Measurements from ENCODE around the gene PTPA. TPM values are rescaled to one million over a fixed set of nuclear protein-coding genes. Genes with fewer than 3 reads are reported as not detected.
A peak's percentile ranks its signal among the peaks of the same experiment; 100 is the strongest.

The PTPA gene
- total and polyA plus RNA-seq, 10 of the 15 experiments (the other 5 are each of a cell fraction or from before 2014, with no cell fraction given) = 1.6 to 111 (median 55.1) TPM

DNA sequence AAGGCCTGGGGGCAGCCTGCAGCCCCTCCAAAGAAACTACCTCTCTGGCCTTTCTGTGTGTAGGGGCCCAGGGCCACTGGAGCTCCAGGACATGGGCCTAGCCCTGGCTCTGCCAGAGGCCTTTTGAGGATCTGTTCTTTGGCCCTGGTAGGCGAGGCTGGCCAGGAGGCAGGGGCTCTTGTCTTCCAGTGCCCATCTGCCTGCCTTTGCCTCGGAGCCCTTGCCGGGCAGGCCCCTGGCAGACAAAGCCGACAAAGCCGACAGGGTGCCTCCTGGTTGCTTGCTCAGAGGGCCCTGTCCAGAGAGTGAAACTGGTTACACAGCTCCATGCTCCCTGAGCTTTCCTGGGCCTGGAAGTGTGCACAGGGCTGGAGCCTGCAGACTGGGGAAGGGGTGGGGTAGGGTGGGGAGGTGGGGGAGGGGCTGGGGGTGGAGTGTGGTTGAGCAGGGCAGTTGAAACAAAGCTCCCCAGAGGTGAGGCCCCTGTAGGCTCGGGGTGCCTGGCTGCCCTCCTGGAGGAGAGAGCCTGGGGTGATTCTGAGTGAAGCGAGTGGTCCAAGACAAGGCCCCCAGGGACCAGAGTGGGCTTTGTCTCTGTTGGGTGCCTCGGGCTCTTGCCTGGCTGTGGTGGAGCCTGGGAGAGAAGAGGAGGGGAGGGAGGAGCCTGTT lies 29.3 kb downstream of the PTPA start (continued):
- TF ChIP-seq, protein P1, sequence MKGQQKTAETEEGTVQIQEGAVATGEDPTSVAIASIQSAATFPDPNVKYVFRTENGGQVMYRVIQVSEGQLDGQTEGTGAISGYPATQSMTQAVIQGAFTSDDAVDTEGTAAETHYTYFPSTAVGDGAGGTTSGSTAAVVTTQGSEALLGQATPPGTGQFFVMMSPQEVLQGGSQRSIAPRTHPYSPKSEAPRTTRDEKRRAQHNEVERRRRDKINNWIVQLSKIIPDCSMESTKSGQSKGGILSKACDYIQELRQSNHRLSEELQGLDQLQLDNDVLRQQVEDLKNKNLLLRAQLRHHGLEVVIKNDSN (IDR thresholded peaks at IDR 0.05; ENCODE audit: borderline replicate concordance, extremely low read length, insufficient read depth, low read depth, low read length) = no peak
- no peak for TF ChIP-seq SP1 (IDR thresholded peaks at IDR 0.05; ENCODE audit: low read depth, low read length)
- TF ChIP-seq, protein P2, sequence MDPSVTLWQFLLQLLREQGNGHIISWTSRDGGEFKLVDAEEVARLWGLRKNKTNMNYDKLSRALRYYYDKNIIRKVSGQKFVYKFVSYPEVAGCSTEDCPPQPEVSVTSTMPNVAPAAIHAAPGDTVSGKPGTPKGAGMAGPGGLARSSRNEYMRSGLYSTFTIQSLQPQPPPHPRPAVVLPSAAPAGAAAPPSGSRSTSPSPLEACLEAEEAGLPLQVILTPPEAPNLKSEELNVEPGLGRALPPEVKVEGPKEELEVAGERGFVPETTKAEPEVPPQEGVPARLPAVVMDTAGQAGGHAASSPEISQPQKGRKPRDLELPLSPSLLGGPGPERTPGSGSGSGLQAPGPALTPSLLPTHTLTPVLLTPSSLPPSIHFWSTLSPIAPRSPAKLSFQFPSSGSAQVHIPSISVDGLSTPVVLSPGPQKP (IDR thresholded peaks at IDR 0.05; ENCODE audit: low read depth, low read length) = no peak
- no peak for TF ChIP-seq POLR2AphosphoS5 (IDR thresholded peaks at IDR 0.05; ENCODE audit: low read length)
- TF ChIP-seq POLR2A (IDR thresholded peaks at IDR 0.05; ENCODE audit: low read depth, low read length) = peak; percentile 47
- TF ChIP-seq CBFB (IDR thresholded peaks at IDR 0.05; ENCODE audit: low read depth) = no peak
- TF ChIP-seq SMAD5 (IDR thresholded peaks at IDR 0.05; ENCODE audit: low read depth) = no peak
- no peak for TF ChIP-seq NFYA (IDR thresholded peaks at IDR 0.05; ENCODE audit: borderline replicate concordance, low read depth, low read length)
- peak; percentile 75 for TF ChIP-seq SMARCA5 (IDR thresholded peaks at IDR 0.05)
- no peak for TF ChIP-seq CREM (IDR thresholded peaks at IDR 0.05; ENCODE audit: low read depth)
- no peak for TF ChIP-seq ZNF622 (IDR thresholded peaks at IDR 0.05)
- no peak for TF ChIP-seq SMAD1 (IDR thresholded peaks at IDR 0.05; ENCODE audit: low read depth, partially characterized antibody)
- no peak for TF ChIP-seq EZH2 (IDR thresholded peaks at IDR 0.05; ENCODE audit: borderline replicate concordance, control insufficient read depth, low read depth, low read length)
- peak; percentile 57 to 60; a peak in 2 of 4 replicates for TF ChIP-seq IKZF2 (IDR thresholded peaks at IDR 0.05)
- no peak for TF ChIP-seq BMI1 (IDR thresholded peaks at IDR 0.05; ENCODE audit: borderline replicate concordance)
- TF ChIP-seq DPF2 (IDR thresholded peaks at IDR 0.05) = peak; percentile 79
- TF ChIP-seq HCFC1 (IDR thresholded peaks at IDR 0.05; ENCODE audit: low read length) = no peak
- TF ChIP-seq, protein P3, sequence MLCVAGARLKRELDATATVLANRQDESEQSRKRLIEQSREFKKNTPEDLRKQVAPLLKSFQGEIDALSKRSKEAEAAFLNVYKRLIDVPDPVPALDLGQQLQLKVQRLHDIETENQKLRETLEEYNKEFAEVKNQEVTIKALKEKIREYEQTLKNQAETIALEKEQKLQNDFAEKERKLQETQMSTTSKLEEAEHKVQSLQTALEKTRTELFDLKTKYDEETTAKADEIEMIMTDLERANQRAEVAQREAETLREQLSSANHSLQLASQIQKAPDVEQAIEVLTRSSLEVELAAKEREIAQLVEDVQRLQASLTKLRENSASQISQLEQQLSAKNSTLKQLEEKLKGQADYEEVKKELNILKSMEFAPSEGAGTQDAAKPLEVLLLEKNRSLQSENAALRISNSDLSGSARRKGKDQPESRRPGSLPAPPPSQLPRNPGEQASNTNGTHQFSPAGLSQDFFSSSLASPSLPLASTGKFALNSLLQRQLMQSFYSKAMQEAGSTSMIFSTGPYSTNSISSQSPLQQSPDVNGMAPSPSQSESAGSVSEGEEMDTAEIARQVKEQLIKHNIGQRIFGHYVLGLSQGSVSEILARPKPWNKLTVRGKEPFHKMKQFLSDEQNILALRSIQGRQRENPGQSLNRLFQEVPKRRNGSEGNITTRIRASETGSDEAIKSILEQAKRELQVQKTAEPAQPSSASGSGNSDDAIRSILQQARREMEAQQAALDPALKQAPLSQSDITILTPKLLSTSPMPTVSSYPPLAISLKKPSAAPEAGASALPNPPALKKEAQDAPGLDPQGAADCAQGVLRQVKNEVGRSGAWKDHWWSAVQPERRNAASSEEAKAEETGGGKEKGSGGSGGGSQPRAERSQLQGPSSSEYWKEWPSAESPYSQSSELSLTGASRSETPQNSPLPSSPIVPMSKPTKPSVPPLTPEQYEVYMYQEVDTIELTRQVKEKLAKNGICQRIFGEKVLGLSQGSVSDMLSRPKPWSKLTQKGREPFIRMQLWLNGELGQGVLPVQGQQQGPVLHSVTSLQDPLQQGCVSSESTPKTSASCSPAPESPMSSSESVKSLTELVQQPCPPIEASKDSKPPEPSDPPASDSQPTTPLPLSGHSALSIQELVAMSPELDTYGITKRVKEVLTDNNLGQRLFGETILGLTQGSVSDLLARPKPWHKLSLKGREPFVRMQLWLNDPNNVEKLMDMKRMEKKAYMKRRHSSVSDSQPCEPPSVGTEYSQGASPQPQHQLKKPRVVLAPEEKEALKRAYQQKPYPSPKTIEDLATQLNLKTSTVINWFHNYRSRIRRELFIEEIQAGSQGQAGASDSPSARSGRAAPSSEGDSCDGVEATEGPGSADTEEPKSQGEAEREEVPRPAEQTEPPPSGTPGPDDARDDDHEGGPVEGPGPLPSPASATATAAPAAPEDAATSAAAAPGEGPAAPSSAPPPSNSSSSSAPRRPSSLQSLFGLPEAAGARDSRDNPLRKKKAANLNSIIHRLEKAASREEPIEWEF (IDR thresholded peaks at IDR 0.05; ENCODE audit: insufficient replicate concordance, low read depth, low read length) = peak; percentile 2
- no peak for TF ChIP-seq BCL11A (IDR thresholded peaks at IDR 0.05; ENCODE audit: low read depth, low read length)
- TF ChIP-seq BHLHE40 (IDR thresholded peaks at IDR 0.05; ENCODE audit: borderline replicate concordance in 1 of 2, low read depth in 2 of 2, low read length in 1 of 2) = no peak
- TF ChIP-seq STAT1 (conservative IDR thresholded peaks at IDR 0.05) = no peak
- TF ChIP-seq, protein P4, sequence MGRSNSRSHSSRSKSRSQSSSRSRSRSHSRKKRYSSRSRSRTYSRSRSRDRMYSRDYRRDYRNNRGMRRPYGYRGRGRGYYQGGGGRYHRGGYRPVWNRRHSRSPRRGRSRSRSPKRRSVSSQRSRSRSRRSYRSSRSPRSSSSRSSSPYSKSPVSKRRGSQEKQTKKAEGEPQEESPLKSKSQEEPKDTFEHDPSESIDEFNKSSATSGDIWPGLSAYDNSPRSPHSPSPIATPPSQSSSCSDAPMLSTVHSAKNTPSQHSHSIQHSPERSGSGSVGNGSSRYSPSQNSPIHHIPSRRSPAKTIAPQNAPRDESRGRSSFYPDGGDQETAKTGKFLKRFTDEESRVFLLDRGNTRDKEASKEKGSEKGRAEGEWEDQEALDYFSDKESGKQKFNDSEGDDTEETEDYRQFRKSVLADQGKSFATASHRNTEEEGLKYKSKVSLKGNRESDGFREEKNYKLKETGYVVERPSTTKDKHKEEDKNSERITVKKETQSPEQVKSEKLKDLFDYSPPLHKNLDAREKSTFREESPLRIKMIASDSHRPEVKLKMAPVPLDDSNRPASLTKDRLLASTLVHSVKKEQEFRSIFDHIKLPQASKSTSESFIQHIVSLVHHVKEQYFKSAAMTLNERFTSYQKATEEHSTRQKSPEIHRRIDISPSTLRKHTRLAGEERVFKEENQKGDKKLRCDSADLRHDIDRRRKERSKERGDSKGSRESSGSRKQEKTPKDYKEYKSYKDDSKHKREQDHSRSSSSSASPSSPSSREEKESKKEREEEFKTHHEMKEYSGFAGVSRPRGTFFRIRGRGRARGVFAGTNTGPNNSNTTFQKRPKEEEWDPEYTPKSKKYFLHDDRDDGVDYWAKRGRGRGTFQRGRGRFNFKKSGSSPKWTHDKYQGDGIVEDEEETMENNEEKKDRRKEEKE (IDR thresholded peaks at IDR 0.05) = no peak
